Esophagus squamous epithelium (tissue), 4 donors: ENCODE data around the gene ARAP1.

Experiments
- POLR2A ChIP-seq, 4 donors: fragments of 450-650 bp; IDR thresholded peaks; one replicate each; pipeline ENCODE4 v1.6.1; 2017; ENCODE audit warnings: antibody characterized with exemption in 4 of 4, mild to moderate bottlenecking in 4 of 4, moderate library complexity in 3 of 4
- TF ChIP-seq, protein P1 (sequence below), 6 experiments: fragments of 450-650 bp in 4 of 6; fragments of 200-600 bp in 2 of 6; sonication (generic) in 2 of 6; IDR thresholded peaks; one replicate each; pipeline ENCODE4 v1.5.1; 2016 to 2019; ENCODE audit warnings: antibody characterized with exemption in 6 of 6, mild to moderate bottlenecking in 4 of 6, moderate library complexity in 4 of 6

DNA sequence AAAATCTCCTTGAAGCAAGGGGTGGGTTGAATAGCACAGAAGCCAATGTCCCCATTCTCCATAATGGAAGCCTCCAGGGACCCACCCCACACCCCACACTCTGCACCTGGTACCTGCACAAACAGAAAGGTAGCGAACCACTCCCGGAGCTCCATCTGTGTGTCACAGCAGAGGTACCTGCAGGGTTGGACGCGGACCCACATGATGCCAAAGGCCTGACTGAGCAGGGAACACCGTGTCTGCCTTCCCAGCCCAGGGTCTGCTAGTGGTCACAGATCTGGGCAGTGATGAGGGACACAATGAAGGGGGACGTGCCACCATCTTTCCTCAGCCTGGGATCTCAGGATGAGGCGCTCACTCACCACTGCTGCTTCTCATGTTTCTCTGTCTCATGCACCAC lies 64.9 kb downstream of the ARAP1 start:
- TF ChIP-seq, protein P1, sequence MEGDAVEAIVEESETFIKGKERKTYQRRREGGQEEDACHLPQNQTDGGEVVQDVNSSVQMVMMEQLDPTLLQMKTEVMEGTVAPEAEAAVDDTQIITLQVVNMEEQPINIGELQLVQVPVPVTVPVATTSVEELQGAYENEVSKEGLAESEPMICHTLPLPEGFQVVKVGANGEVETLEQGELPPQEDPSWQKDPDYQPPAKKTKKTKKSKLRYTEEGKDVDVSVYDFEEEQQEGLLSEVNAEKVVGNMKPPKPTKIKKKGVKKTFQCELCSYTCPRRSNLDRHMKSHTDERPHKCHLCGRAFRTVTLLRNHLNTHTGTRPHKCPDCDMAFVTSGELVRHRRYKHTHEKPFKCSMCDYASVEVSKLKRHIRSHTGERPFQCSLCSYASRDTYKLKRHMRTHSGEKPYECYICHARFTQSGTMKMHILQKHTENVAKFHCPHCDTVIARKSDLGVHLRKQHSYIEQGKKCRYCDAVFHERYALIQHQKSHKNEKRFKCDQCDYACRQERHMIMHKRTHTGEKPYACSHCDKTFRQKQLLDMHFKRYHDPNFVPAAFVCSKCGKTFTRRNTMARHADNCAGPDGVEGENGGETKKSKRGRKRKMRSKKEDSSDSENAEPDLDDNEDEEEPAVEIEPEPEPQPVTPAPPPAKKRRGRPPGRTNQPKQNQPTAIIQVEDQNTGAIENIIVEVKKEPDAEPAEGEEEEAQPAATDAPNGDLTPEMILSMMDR (IDR thresholded peaks at IDR 0.05): no peak
- TF ChIP-seq POLR2A (IDR thresholded peaks at IDR 0.05): no peak
